GM03348 (cell line): ENCODE results near the gene ZCCHC18.

Experiments
- DNase-seq: peaks from one replicate; pipeline ENCODE4 v3.0.0; 2012; ENCODE audit warnings: low spot score

The ZCCHC18 gene

GRCh38 chrX:104134583-104135261, 22.4 kb downstream of the ZCCHC18 start:
- DNase-seq: no peak

- DNase-seq: peak; percentile 18
Measured at GRCh38 chrX:104135677-104136076, 23.4 kb downstream of the ZCCHC18 start.

GRCh38 chrX:104136241-104137019, 24.1 kb downstream of the ZCCHC18 start:
- peak; percentile 76 for DNase-seq

- peak; percentile 5 for DNase-seq
Measured at GRCh38 chrX:104137496-104137895, 25.2 kb downstream of the ZCCHC18 start.

GRCh38 chrX:104141087-104141760, 28.9 kb downstream of the ZCCHC18 start:
- DNase-seq: no peak

GRCh38 chrX:104151037-104151436, 38.7 kb downstream of the ZCCHC18 start:
- no peak for DNase-seq

- peak; percentile 71 for DNase-seq
Measured at GRCh38 chrX:104156630-104157529, 44.6 kb downstream of the ZCCHC18 start, which contains the start of gene SLC25A53. Gene SLC25A53, minus strand, starts transcription at chrX:104157009. Its CDS starts 51,752 bp downstream, at chrX:104105257.
